Loucy (cell line): ENCODE measurements around the gene TEDC2.
A peak's percentile ranks its signal among the peaks of the same experiment; 100 is the strongest.

Source experiments
- H2AFZ ChIP-seq: fragments of 200-600 bp; sonication (generic); 2 replicates; pipeline ENCODE4 v1.6.0; 2016; ENCODE audit warnings: antibody characterized with exemption, mild to moderate bottlenecking, low read length, moderate library complexity
- H3F3A ChIP-seq: fragments of 200-600 bp; 2 replicates; pipeline ENCODE4 v1.6.0; 2016; ENCODE audit warnings: antibody characterized with exemption, low read depth, mild to moderate bottlenecking
- H3K27me3 ChIP-seq: fragments of 200-600 bp; sonication (generic); 2 replicates; pipeline ENCODE4 v1.6.1; 2014; ENCODE audit warnings: low read length, mild to moderate bottlenecking; ENCODE audit not compliant: insufficient read depth, poor library complexity, severe bottlenecking
- H3K36me3 ChIP-seq: fragments of 200-600 bp; sonication (generic); 2 replicates; pipeline ENCODE4 v1.6.1; 2016; ENCODE audit warnings: low read length; ENCODE audit not compliant: insufficient read depth
- H3K4me1 ChIP-seq: fragments of 200-600 bp; sonication (generic); 2 replicates; pipeline ENCODE4 v1.5.1; 2014; ENCODE audit warnings: low read length, mild to moderate bottlenecking; ENCODE audit not compliant: insufficient read depth, poor library complexity, severe bottlenecking
- H3K4me2 ChIP-seq: fragments of 200-600 bp; sonication (generic); 2 replicates; pipeline ENCODE4 v1.6.0; 2014; ENCODE audit warnings: antibody characterized with exemption, low read length, low read depth, mild to moderate bottlenecking; ENCODE audit not compliant: poor library complexity, severe bottlenecking
- H3K4me3 ChIP-seq: fragments of 200-600 bp; sonication (generic); 2 replicates; pipeline ENCODE4 v1.5.1; 2014; ENCODE audit warnings: low read length, mild to moderate bottlenecking, mixed read lengths; ENCODE audit not compliant: poor library complexity, severe bottlenecking
- H3K79me2 ChIP-seq: fragments of 200-600 bp; sonication (generic); 2 replicates; pipeline ENCODE4 v1.6.1; 2014; ENCODE audit warnings: low read length; ENCODE audit not compliant: insufficient read depth
- H3K9ac ChIP-seq: fragments of 200-600 bp; sonication (generic); 2 replicates; pipeline ENCODE4 v1.6.0; 2014; ENCODE audit warnings: mild to moderate bottlenecking, low read depth, low read length, moderate library complexity; ENCODE audit not compliant: poor library complexity, severe bottlenecking
- H3K9me2 ChIP-seq: fragments of 200-600 bp; sonication (generic); replicated peaks from 2 replicates; pipeline ENCODE4 v1.6.1; 2016; ENCODE audit warnings: low read depth, low read length, mixed read lengths
- H3K9me3 ChIP-seq: fragments of 200-600 bp; sonication (generic); 2 replicates; pipeline ENCODE4 v1.6.1; 2014; ENCODE audit warnings: mild to moderate bottlenecking, antibody characterized with exemption, low read length, low read depth; ENCODE audit not compliant: insufficient read depth
- H4K20me1 ChIP-seq: fragments of 200-600 bp; sonication (generic); 2 replicates; pipeline ENCODE4 v1.6.0; 2014; ENCODE audit warnings: antibody characterized with exemption, low read length, mild to moderate bottlenecking; ENCODE audit not compliant: insufficient read depth, poor library complexity, severe bottlenecking
- CTCF ChIP-seq: fragments of 200-600 bp; sonication (generic); conservative IDR thresholded peaks from 2 replicates; pipeline ENCODE4 v1.5.1; 2014; ENCODE audit warnings: mild to moderate bottlenecking, antibody characterized with exemption, low read length
- EZH2phosphoT487 ChIP-seq: fragments of 200-600 bp; IDR thresholded peaks from 2 replicates; pipeline ENCODE4 v1.6.1; 2018; ENCODE audit warnings: antibody characterized with exemption, mild to moderate bottlenecking, moderate library complexity, borderline replicate concordance

Gene TEDC2

GRCh38 chr16:2473999-2474876 is 14.3 kb downstream of the TEDC2 start:
- H3K4me1 ChIP-seq = peaks cover 30% of the 10 kb centered on the region
- peak overlapping the region; percentile 70 for H3K4me2 ChIP-seq
- H4K20me1 ChIP-seq = peaks cover 14% of the 10 kb centered on the region
- H3K9me3 ChIP-seq = no peaks in the 10 kb centered on the region
- peak overlapping the region; percentile 98 for H3K9ac ChIP-seq
- H3K4me3 ChIP-seq = peak overlapping the region; percentile 85
- no peak overlapping the region for H2AFZ ChIP-seq
- H3K27me3 ChIP-seq = no peaks in the 10 kb centered on the region
- no peaks in the 10 kb centered on the region for H3K36me3 ChIP-seq
- TF ChIP-seq EZH2phosphoT487 = no peak
- peak; percentile 0; the same call in 1 of the 2 replicates for TF ChIP-seq CTCF
- H3K9me2 ChIP-seq = no peaks in the 10 kb centered on the region
- no peaks in the 10 kb centered on the region for H3F3A ChIP-seq
- peaks cover 47% of the 10 kb centered on the region for H3K79me2 ChIP-seq

GRCh38 chr16:2474877-2475412 is 15.0 kb downstream of the TEDC2 start, which contains the start of gene TBC1D24:
Gene TBC1D24 (plus strand): TSS chr16:2475127. CDS start chr16:2496149, 21,022 bp downstream.
- Histone ChIP-seq H3K36me3 (no peaks in the 10 kb centered on the region), H3K9ac (peak within 1 kb of the TSS; percentile 98), H4K20me1 (peaks cover 14% of the 10 kb centered on the region), H2AFZ (no peak within 1 kb of the TSS), H3K4me3 (peak within 1 kb of the TSS; percentile 85), H3K4me2 (peak within 1 kb of the TSS; percentile 70), H3K9me2 (no peaks in the 10 kb centered on the region), H3K9me3 (no peaks in the 10 kb centered on the region), H3K79me2 (peaks cover 47% of the 10 kb centered on the region), H3K4me1 (peaks cover 23% of the 10 kb centered on the region), H3F3A (no peaks in the 10 kb centered on the region), H3K27me3 (no peaks in the 10 kb centered on the region)
- TF ChIP-seq CTCF = no peak
- TF ChIP-seq EZH2phosphoT487 = no peak

- peaks cover 47% of the 10 kb centered on the region for H3K79me2 ChIP-seq
- no peaks in the 10 kb centered on the region for H3F3A ChIP-seq
- TF ChIP-seq EZH2phosphoT487 (no peak), CTCF (no peak)
Measured at GRCh38 chr16:2475413-2476344, 15.8 kb downstream of the TEDC2 start.

More at GRCh38 chr16:2475413-2476344, 15.8 kb downstream of the TEDC2 start:
- Histone ChIP-seq H3K4me2 (peak overlapping the region; percentile 67), H3K27me3 (no peaks in the 10 kb centered on the region), H3K36me3 (no peaks in the 10 kb centered on the region), H3K9ac (peak overlapping the region; percentile 52), H3K9me3 (no peaks in the 10 kb centered on the region), H3K4me1 (peaks cover 15% of the 10 kb centered on the region), H3K9me2 (no peaks in the 10 kb centered on the region), H4K20me1 (peaks cover 14% of the 10 kb centered on the region), H2AFZ (no peak overlapping the region), H3K4me3 (peak overlapping the region; percentile 85)
